Measurements from ENCODE around the gene KREMEN1.

Gene KREMEN1

GRCh38 chr22:29048822-29049654 is 23.8 kb upstream of the KREMEN1 start:
- DNase-seq = no peak

GRCh38 chr22:29049655-29050263 is 23.1 kb upstream of the KREMEN1 start:
- DNase-seq = no peak

GRCh38 chr22:29050457-29050856 is 22.4 kb upstream of the KREMEN1 start:
- DNase-seq = no peak

GRCh38 chr22:29053048-29053702 is 19.7 kb upstream of the KREMEN1 start:
- DNase-seq = no peak

GRCh38 chr22:29054251-29054767 is 18.5 kb upstream of the KREMEN1 start:
- no peak for DNase-seq

- DNase-seq = no peak
These were observed 17.5 kb upstream of the KREMEN1 start for GRCh38 chr22:29055192-29055830.

- DNase-seq = no peak
These were observed 16.4 kb upstream of the KREMEN1 start for GRCh38 chr22:29056472-29056871.

GRCh38 chr22:29060251-29060869 is 12.5 kb upstream of the KREMEN1 start:
- DNase-seq = no peak

- DNase-seq = no peak
These were observed 11.9 kb upstream of the KREMEN1 start for GRCh38 chr22:29060931-29061330.

GRCh38 chr22:29061773-29062172 is 11.1 kb upstream of the KREMEN1 start, which contains the start of gene C22orf31:
Gene C22orf31 (minus strand): TSS chr22:29061831. CDS start chr22:29061792, 39 bp downstream.
- no peak for DNase-seq

GRCh38 chr22:29062286-29062821 is 10.5 kb upstream of the KREMEN1 start:
- DNase-seq = no peak

GRCh38 chr22:29065468-29066190 is 7.2 kb upstream of the KREMEN1 start:
- DNase-seq = no peak

- no peak for DNase-seq
These were observed 3.4 kb upstream of the KREMEN1 start for GRCh38 chr22:29069463-29069862.

- DNase-seq = no peak
These were observed 2.3 kb upstream of the KREMEN1 start for GRCh38 chr22:29070490-29070889.

GRCh38 chr22:29071261-29072045 is 1.4 kb upstream of the KREMEN1 start:
- no peak for DNase-seq

GRCh38 chr22:29072193-29072978 is 449 bp upstream of the KREMEN1 start:
- peak; percentile 76 for DNase-seq

GRCh38 chr22:29073618-29074275 is 912 bp downstream of the KREMEN1 start:
- DNase-seq = peak; percentile 44

GRCh38 chr22:29074276-29074772 is 1.5 kb downstream of the KREMEN1 start:
- no peak for DNase-seq
